ENCODE results near the gene PSMB4. TPM values are rescaled to one million over a fixed set of nuclear protein-coding genes. Genes with fewer than 3 reads are reported as not detected.

PSMB4 gene
- total RNA-seq, 1 donor from 2014 or later, result 243 TPM

DNA sequence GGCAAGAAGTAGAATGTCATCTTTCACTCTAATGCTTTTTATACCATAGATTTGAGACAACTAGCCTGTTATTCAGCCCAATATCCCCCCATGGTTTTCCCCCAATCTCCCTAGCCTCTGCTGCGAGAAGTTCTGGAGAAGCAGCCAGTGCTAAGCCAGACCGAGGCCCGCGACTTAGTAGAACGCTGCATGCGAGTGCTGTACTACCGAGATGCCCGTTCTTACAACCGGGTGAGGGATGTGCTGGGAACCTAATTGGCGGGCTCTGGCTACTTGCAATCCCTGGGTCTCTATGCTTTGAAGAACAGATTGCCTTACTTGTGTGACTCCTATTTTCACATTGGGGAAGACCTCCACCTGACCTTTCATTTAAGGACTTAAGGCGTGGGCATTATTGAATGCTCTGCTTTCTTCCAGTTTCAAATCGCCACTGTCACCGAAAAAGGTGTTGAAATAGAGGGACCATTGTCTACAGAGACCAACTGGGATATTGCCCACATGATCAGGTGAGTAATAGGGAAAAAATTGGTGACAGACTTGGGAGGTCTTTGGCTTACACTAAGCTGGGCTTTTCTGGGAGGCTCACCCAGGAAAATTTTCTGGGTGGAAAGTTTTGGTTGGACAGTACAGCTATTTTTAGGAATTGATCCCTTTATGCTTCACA lies 1.9 kb downstream of the PSMB4 start:
- Mint-ChIP-seq H3K4me3 (peak overlapping the region; percentile 97), H3K27me3 (peaks cover 3% of the 10 kb centered on the region), H3K27ac (peak overlapping the region; percentile 97)

DNA sequence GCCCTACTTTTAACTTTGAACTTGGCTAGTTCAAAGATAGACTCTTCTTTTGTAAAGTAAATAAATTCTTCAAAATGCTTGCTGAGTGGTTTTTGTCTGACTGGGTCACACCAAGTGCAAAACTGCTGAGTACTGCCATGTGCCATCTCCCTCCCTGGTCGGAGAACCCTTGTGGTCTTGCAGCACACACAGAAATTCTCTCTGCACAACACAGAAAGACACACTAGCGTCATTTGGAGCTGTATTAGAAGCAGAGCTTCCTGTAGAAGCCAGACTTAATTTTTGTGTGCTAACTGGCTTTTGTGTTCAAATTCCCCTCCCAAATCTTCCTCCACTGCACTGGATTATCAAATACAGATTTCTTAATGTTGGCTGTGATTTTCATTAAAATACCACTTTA lies 2.5 kb downstream of the PSMB4 start:
- no peak overlapping the region for H3K27ac Mint-ChIP-seq
- H3K4me3 Mint-ChIP-seq, result peak overlapping the region; percentile 57
- no peak for DNase-seq (ENCODE audit: extremely low spot score, unreplicated experiment)
- H3K9me3 Mint-ChIP-seq, result peaks cover 4% of the 10 kb centered on the region
- H3K4me1 Mint-ChIP-seq (ENCODE audit: unreplicated experiment), result peaks cover 20% of the 10 kb centered on the region
- peaks cover 31% of the 10 kb centered on the region for H3K36me3 Mint-ChIP-seq
- TF ChIP-seq, protein P1, sequence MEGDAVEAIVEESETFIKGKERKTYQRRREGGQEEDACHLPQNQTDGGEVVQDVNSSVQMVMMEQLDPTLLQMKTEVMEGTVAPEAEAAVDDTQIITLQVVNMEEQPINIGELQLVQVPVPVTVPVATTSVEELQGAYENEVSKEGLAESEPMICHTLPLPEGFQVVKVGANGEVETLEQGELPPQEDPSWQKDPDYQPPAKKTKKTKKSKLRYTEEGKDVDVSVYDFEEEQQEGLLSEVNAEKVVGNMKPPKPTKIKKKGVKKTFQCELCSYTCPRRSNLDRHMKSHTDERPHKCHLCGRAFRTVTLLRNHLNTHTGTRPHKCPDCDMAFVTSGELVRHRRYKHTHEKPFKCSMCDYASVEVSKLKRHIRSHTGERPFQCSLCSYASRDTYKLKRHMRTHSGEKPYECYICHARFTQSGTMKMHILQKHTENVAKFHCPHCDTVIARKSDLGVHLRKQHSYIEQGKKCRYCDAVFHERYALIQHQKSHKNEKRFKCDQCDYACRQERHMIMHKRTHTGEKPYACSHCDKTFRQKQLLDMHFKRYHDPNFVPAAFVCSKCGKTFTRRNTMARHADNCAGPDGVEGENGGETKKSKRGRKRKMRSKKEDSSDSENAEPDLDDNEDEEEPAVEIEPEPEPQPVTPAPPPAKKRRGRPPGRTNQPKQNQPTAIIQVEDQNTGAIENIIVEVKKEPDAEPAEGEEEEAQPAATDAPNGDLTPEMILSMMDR (conservative IDR thresholded peaks at IDR 0.05), result no peak
- H3K27me3 Mint-ChIP-seq, result peaks cover 3% of the 10 kb centered on the region

More for the DNA sequence above, 1.9 kb downstream of the PSMB4 start:
- H3K9me3 Mint-ChIP-seq, result peaks cover 4% of the 10 kb centered on the region
- DNase-seq (ENCODE audit: extremely low spot score, unreplicated experiment), result no peak
- H3K36me3 Mint-ChIP-seq, result peaks cover 31% of the 10 kb centered on the region
- TF ChIP-seq, protein P1 (conservative IDR thresholded peaks at IDR 0.05), result no peak
- peaks cover 20% of the 10 kb centered on the region for H3K4me1 Mint-ChIP-seq (ENCODE audit: unreplicated experiment)

DNA sequence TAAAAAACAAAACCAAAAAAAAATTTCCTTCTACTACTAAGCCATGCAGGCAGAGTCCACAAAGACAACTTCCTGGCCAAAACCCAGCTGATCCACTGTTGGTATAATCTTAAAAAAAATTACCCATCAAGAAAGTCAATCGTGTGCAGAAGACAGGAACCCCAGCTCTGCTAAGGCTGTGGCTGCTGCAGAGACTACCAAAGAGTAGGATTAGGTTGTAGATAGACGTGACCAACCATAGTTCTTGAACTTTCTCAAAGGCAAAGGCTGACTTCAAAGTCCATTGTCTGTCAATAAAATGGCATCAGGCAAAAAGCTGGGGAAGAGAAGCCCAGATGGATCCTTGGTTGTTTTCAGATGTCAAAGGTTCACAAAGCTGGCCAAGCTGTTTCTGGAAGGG lies 3.4 kb downstream of the PSMB4 start:
- H3K27ac Mint-ChIP-seq, result peak overlapping the region; percentile 54
- H3K36me3 Mint-ChIP-seq, result peaks cover 34% of the 10 kb centered on the region
- H3K4me3 Mint-ChIP-seq, result no peak overlapping the region
- TF ChIP-seq, protein P1 (conservative IDR thresholded peaks at IDR 0.05), result no peak
- peaks cover 4% of the 10 kb centered on the region for H3K9me3 Mint-ChIP-seq
- H3K4me1 Mint-ChIP-seq (ENCODE audit: unreplicated experiment), result peaks cover 20% of the 10 kb centered on the region
- peaks cover 3% of the 10 kb centered on the region for H3K27me3 Mint-ChIP-seq
- no peak for DNase-seq (ENCODE audit: extremely low spot score, unreplicated experiment)

DNA sequence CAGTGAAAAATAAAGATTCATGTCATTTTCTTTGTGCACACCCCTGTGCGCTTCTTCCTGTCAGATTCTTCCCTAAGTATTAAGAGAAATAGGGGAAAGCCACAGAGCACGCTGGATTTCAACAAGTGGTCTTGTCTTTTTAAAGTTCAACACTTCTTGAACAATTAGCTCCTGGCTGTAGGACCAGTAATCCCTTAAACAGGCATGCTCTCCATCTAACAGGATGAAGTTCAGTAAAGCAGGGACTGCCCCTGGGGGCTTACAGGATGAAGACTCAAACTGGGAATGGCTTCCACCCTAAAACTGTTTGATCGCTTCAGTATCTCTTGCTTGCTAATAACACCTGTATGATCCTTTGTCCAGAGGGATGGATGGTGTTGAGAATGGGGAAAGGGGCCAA lies 4.2 kb downstream of the PSMB4 start:
- Mint-ChIP-seq H3K36me3 (peaks cover 34% of the 10 kb centered on the region), H3K27me3 (peaks cover 3% of the 10 kb centered on the region), H3K27ac (no peak overlapping the region), H3K9me3 (peaks cover 4% of the 10 kb centered on the region), H3K4me1 (ENCODE audit: unreplicated experiment) (peaks cover 20% of the 10 kb centered on the region), H3K4me3 (no peak overlapping the region)
- TF ChIP-seq, protein P1 (conservative IDR thresholded peaks at IDR 0.05), result no peak
- DNase-seq (ENCODE audit: extremely low spot score, unreplicated experiment), result no peak

DNA sequence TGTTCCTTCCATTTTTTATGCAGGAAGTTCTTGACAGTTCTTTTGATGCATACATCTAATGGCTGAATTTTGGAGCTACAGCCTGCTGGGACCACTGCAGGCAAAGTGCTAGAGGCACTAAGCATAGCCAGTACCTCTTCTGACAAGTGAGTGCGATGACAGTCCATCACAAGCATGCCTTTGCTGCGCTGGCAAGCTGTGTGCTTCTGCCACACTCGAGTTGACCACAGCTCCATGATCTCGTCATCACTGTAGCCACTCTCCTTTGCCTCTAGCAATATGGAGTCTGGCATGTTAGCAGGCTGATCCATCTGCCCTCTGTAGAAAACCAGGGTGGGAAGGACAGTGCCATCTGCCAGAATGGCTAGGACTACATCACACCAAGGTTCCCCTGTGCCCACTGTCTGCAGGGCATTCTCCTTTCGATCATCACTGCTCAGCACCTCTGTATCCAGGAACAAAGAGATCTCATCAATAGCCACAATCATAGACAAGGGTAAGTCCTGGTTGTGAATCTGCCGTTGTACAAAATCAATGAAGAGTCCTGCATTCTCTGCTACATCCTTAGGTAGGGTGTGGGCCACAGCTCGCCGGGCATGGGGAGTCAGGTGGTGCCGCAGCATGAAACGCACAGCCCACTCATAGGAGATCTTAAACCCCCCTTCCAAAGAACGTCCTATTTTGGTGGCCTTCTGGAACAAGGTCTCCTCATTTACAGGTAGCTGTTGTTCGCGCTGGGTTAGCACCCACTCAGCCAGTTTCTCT lies 6.0 kb downstream of the PSMB4 start:
- TF ChIP-seq, protein P1 (conservative IDR thresholded peaks at IDR 0.05), result no peak
- no peak for DNase-seq (ENCODE audit: extremely low spot score, unreplicated experiment)
- H3K27ac Mint-ChIP-seq, result no peak overlapping the region
- peaks cover 9% of the 10 kb centered on the region for H3K4me1 Mint-ChIP-seq (ENCODE audit: unreplicated experiment)
- H3K27me3 Mint-ChIP-seq, result no peaks in the 10 kb centered on the region
- no peak overlapping the region for H3K4me3 Mint-ChIP-seq
- H3K36me3 Mint-ChIP-seq, result peaks cover 28% of the 10 kb centered on the region
- H3K9me3 Mint-ChIP-seq, result no peaks in the 10 kb centered on the region
